ENCODE data around the gene ZNF423. TPM values are rescaled to one million over a fixed set of nuclear protein-coding genes. Genes with fewer than 3 reads are reported as not detected.
A peak's percentile ranks its signal among the peaks of the same experiment; 100 is the strongest.

ZNF423 gene
- total and polyA plus RNA-seq, 2 experiments from 2014 or later = 12.3 to 22.2 TPM

DNA sequence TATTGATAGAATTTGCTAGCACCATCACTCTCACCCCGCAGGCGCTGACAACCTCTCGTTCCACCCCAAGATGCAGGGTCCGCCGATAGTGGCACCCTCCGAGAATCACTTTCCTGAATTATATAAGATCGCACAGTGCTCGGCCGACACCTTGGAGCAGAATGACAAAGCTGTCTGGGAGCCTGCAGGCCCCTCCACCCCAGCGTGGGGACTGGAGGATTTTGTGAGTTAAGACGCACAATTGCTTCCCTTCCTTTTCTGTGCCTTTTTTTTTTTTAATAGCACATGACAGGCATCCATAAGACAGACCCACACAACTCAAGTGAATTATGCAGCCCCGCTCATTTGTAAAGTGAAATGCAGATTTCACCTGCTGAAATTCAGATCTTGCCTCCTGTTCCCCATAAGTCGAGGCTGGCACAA is 327.0 kb downstream of the ZNF423 start:
- Histone ChIP-seq H3K9me3 (ENCODE audit: low read depth) (no peaks in the 10 kb centered on the region), H3K4me3 (no peak overlapping the region), H3K27me3 (no peaks in the 10 kb centered on the region), H3K4me1 (ENCODE audit: low read depth) (peaks cover 25% of the 10 kb centered on the region), H3K27ac (peak overlapping the region; percentile 54), H3K36me3 (no peaks in the 10 kb centered on the region)
- DNase-seq (ENCODE audit: low read depth in 1 of 2, low spot score in 1 of 2) = peak in 1 of 2 donors; percentile 73
- TF ChIP-seq, protein P1, sequence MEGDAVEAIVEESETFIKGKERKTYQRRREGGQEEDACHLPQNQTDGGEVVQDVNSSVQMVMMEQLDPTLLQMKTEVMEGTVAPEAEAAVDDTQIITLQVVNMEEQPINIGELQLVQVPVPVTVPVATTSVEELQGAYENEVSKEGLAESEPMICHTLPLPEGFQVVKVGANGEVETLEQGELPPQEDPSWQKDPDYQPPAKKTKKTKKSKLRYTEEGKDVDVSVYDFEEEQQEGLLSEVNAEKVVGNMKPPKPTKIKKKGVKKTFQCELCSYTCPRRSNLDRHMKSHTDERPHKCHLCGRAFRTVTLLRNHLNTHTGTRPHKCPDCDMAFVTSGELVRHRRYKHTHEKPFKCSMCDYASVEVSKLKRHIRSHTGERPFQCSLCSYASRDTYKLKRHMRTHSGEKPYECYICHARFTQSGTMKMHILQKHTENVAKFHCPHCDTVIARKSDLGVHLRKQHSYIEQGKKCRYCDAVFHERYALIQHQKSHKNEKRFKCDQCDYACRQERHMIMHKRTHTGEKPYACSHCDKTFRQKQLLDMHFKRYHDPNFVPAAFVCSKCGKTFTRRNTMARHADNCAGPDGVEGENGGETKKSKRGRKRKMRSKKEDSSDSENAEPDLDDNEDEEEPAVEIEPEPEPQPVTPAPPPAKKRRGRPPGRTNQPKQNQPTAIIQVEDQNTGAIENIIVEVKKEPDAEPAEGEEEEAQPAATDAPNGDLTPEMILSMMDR (IDR thresholded peaks at IDR 0.05; ENCODE audit: low read depth, low read length) = no peak

DNA sequence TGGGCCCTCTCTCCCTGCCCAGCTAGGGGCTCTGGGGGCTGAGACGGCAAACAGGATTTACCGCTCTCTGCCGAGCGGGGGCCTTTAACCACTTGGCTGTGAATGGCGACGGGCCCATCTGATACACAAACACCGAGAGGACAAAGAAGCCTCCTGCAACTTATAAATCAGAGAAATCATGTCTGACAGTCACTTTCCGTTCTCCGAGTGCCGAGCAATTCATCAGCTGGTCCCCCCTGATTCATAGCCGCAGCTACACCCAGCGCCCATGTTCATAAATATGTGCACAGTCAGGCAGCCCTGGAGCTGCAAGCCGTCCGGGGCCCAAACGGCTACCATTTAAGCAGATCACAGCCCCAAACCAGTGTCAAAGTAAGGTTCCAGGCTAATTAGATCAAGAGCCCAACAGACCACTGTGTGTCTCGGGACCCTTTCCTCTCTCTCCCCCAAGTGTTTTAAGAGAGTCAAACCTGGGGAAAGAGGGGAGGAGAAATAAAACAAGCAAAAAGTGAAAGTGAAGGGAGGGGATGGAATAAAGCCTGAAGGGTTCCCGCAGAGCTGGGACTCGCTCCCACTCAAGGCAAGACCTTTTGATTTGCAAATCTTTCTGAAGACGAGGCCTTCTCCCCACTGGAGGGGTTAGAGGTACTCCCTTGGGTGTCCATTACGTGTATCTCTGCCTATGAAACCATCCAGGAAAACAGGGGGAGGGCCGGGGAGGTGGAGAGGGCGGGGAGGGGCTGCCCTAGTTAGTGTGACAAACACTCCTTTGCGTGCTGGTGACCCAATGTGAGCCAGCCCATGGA is 327.6 kb downstream of the ZNF423 start:
- TF ChIP-seq, protein P1 (IDR thresholded peaks at IDR 0.05; ENCODE audit: low read depth, low read length) = no peak
- Histone ChIP-seq H3K9me3 (ENCODE audit: low read depth) (no peaks in the 10 kb centered on the region), H3K4me3 (no peak overlapping the region), H3K27ac (peak overlapping the region; percentile 54), H3K27me3 (no peaks in the 10 kb centered on the region), H3K4me1 (ENCODE audit: low read depth) (peaks cover 25% of the 10 kb centered on the region), H3K36me3 (no peaks in the 10 kb centered on the region)
- peak; percentile 18 to 49 for DNase-seq (ENCODE audit: low read depth in 1 of 2, low spot score in 1 of 2)

DNA sequence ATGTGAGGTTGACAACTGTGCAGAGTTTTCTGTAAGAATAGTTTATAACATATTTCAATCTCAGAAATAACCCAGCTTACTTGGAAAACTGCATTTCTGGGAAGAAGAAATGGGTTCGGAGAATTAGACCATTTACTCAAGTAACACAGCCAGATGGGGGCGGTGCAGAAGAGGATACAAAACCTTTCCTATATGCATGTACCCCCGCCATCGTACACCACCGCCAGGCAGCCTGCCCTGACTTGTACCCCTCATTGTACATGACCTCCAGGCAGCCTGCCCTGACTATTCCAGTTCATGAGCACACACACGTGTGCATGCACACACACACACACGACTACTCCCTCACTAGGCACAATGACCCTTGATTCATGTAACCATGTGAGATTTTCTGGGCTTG is 328.3 kb downstream of the ZNF423 start:
- DNase-seq (ENCODE audit: low read depth in 1 of 2, low spot score in 1 of 2) = peak in 1 of 2 donors; percentile 14
- Histone ChIP-seq H3K9me3 (ENCODE audit: low read depth) (no peaks in the 10 kb centered on the region), H3K36me3 (no peaks in the 10 kb centered on the region), H3K27me3 (no peaks in the 10 kb centered on the region), H3K27ac (no peak overlapping the region), H3K4me3 (no peak overlapping the region), H3K4me1 (ENCODE audit: low read depth) (peaks cover 25% of the 10 kb centered on the region)
- TF ChIP-seq, protein P1 (IDR thresholded peaks at IDR 0.05; ENCODE audit: low read depth, low read length) = no peak

DNA sequence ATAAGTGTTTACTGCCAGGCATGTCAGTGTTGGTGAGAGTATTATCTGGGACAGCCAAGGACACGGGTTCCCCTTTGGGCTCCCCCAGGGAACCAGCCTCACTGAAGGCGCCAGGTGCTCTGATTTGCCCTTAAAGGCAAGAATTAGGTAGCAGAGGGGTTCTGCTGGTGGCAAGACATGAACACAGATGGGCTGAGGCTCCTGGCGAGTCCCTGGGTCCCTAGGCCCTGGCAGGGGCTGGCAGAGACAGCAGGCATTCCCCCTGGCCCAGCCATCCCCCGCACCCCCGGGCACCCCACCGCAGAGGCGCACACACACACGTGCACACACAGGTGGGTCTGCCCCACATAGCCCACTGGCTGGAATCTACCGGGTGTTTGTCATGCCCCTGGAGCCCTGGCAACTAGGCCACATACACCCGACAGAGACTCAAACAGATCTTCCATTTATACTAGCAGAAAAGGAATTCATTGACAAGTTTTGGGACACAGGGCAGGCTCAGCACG is 329.0 kb downstream of the ZNF423 start:
- no peak for DNase-seq (ENCODE audit: low read depth in 1 of 2, low spot score in 1 of 2)
- no peaks in the 10 kb centered on the region for H3K27me3 ChIP-seq
- TF ChIP-seq, protein P1 (IDR thresholded peaks at IDR 0.05; ENCODE audit: low read depth, low read length) = no peak
- no peak overlapping the region for H3K4me3 ChIP-seq
- no peaks in the 10 kb centered on the region for H3K36me3 ChIP-seq
- H3K9me3 ChIP-seq (ENCODE audit: low read depth) = no peaks in the 10 kb centered on the region
- no peak overlapping the region for H3K27ac ChIP-seq
- H3K4me1 ChIP-seq (ENCODE audit: low read depth) = peaks cover 25% of the 10 kb centered on the region

DNA sequence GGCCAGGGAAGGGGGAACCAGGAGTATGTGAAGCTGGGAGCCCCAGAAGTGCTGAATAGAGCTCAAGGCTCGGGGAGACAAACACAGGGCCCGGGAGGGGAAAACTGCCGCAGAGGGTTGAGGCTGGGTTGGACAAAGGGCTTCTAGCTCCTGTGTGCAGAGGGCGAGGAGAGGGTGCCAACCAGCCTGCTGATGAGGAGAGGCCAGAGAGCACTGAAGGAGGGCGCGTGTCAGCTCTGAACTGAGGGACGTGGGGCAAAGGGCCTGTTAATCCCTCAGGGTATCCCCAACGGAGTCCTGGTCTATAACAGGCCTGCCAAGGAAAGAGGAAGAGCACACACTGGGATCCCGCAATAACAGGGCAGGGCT is 331.0 kb downstream of the ZNF423 start:
- H3K4me3 ChIP-seq = no peak overlapping the region
- TF ChIP-seq, protein P1 (IDR thresholded peaks at IDR 0.05; ENCODE audit: low read depth, low read length) = no peak
- H3K27me3 ChIP-seq = no peaks in the 10 kb centered on the region
- no peaks in the 10 kb centered on the region for H3K9me3 ChIP-seq (ENCODE audit: low read depth)
- DNase-seq (ENCODE audit: low read depth in 1 of 2, low spot score in 1 of 2) = no peak
- peaks cover 18% of the 10 kb centered on the region for H3K4me1 ChIP-seq (ENCODE audit: low read depth)
- H3K36me3 ChIP-seq = no peaks in the 10 kb centered on the region
- no peak overlapping the region for H3K27ac ChIP-seq
